SK-N-SH (cell line): Measurements from ENCODE around the gene LDLRAD1.

Experiments
- EP300 ChIP-seq, 2 experiments: IDR thresholded peaks; 2 replicates each; pipeline versions ENCODE4 v1.4.0 to v1.6.1; 2012; ENCODE audit warnings: borderline replicate concordance in 1 of 2, low read depth in 1 of 2, low read length in 1 of 2
- MXI1 ChIP-seq: IDR thresholded peaks from 2 replicates; pipeline ENCODE4 v1.6.1; 2012; ENCODE audit warnings: mild to moderate bottlenecking, low read depth, low read length, improper control_type of control experiment
- TF ChIP-seq, protein P1 (sequence below): fragments of 200-600 bp; sonication (generic); IDR thresholded peaks from 2 replicates; pipeline ENCODE4 v1.6.1; 2017; ENCODE audit warnings: antibody characterized with exemption, mild to moderate bottlenecking, moderate library complexity

DNA sequence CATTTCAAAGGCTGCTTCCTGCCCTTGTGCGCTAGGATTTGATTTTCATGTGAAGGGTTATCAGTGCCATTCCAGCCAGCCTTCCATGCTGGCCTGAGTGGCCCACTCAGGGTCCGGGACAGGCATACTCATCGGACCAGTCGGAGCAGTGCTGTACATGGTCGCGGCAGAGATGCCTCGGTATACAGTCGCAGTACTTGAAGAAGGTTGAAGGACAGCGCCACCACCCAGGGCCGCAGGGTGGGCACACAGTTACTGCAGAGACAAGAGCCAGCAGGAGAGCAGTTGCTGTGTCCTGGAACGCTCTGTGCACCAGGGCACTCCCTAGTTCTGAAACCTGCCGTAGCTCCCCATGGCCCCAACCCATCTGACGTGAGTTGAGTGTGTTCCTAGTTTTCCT is 9.1 kb downstream of the LDLRAD1 start:
- TF ChIP-seq, protein P1, sequence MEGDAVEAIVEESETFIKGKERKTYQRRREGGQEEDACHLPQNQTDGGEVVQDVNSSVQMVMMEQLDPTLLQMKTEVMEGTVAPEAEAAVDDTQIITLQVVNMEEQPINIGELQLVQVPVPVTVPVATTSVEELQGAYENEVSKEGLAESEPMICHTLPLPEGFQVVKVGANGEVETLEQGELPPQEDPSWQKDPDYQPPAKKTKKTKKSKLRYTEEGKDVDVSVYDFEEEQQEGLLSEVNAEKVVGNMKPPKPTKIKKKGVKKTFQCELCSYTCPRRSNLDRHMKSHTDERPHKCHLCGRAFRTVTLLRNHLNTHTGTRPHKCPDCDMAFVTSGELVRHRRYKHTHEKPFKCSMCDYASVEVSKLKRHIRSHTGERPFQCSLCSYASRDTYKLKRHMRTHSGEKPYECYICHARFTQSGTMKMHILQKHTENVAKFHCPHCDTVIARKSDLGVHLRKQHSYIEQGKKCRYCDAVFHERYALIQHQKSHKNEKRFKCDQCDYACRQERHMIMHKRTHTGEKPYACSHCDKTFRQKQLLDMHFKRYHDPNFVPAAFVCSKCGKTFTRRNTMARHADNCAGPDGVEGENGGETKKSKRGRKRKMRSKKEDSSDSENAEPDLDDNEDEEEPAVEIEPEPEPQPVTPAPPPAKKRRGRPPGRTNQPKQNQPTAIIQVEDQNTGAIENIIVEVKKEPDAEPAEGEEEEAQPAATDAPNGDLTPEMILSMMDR: no peak
- TF ChIP-seq EP300 (IDR thresholded peaks at IDR 0.05; ENCODE audit: borderline replicate concordance in 1 of 2, low read depth in 1 of 2, low read length in 1 of 2): no peak
- TF ChIP-seq MXI1: no peak
